HEK293T (cell line): Measurements from ENCODE around the gene GPALPP1.

Experiments
- BHLHE40 ChIP-seq: fragments of 450-650 bp; IDR thresholded peaks from 2 replicates; pipeline ENCODE4 v1.6.1; 2016; ENCODE audit warnings: mild to moderate bottlenecking, moderate library complexity, borderline replicate concordance
- CTBP1 ChIP-seq: fragments of 450-650 bp; IDR thresholded peaks from 2 replicates; pipeline ENCODE4 v1.6.1; 2016; ENCODE audit warnings: borderline replicate concordance
- ELF4 ChIP-seq: fragments of 450-650 bp; IDR thresholded peaks from 2 replicates; pipeline ENCODE4 v1.6.1; 2017; ENCODE audit warnings: antibody characterized with exemption
- FOXK2 ChIP-seq: fragments of 450-650 bp; IDR thresholded peaks from 2 replicates; pipeline ENCODE4 v1.6.1; 2016; ENCODE audit warnings: mild to moderate bottlenecking
- FOXM1 ChIP-seq: fragments of 450-650 bp; IDR thresholded peaks from 2 replicates; pipeline ENCODE4 v1.6.1; 2017; ENCODE audit warnings: mild to moderate bottlenecking, borderline replicate concordance
- HDGF ChIP-seq: fragments of 450-650 bp; IDR thresholded peaks from 2 replicates; pipeline ENCODE4 v1.6.1; 2017; ENCODE audit warnings: antibody characterized with exemption, borderline replicate concordance
- L3MBTL2 ChIP-seq: fragments of 450-650 bp; conservative IDR thresholded peaks from 2 replicates; pipeline ENCODE4 v1.6.1; 2016; ENCODE audit warnings: mild to moderate bottlenecking
- NFRKB ChIP-seq: fragments of 450-650 bp; IDR thresholded peaks from 2 replicates; pipeline ENCODE4 v1.6.1; 2016; ENCODE audit warnings: mild to moderate bottlenecking, moderate library complexity
- PKNOX1 ChIP-seq: fragments of 450-650 bp; IDR thresholded peaks from 2 replicates; pipeline ENCODE4 v1.6.1; 2016
- SP1 ChIP-seq: fragments of 450-650 bp; IDR thresholded peaks from 2 replicates; pipeline ENCODE4 v1.6.1; 2017
- SUZ12 ChIP-seq: fragments of 450-650 bp; IDR thresholded peaks from 2 replicates; pipeline ENCODE4 v1.6.1; 2016; ENCODE audit warnings: mild to moderate bottlenecking
- TARDBP ChIP-seq: fragments of 450-650 bp; IDR thresholded peaks from 2 replicates; pipeline ENCODE4 v1.6.1; 2016
- ZNF384 ChIP-seq: fragments of 450-650 bp; IDR thresholded peaks from 2 replicates; pipeline ENCODE4 v1.6.1; 2016

- TF ChIP-seq HDGF (no peak), ELF4 (no peak), BHLHE40 (no peak), SP1 (no peak), L3MBTL2 (no peak), PKNOX1 (no peak), NFRKB (no peak), SUZ12 (no peak), ZNF384 (no peak), TARDBP (no peak), FOXM1 (no peak), CTBP1 (no peak), FOXK2 (no peak)
These were observed 66.0 kb downstream of the GPALPP1 start for GRCh38 chr13:45055198-45055901.
